H1 (cell line): ENCODE measurements around the gene HS3ST6. TPM values are rescaled to one million over a fixed set of nuclear protein-coding genes. Genes with fewer than 3 reads are reported as not detected.

Experiments used
- CTCF ChIA-PET: fragments of 300-600 bp; sonication (Branson Sonifier 250); formaldehyde crosslinking; loops from one replicate; lab custom pipeline; 2021; ENCODE audit not compliant: partially characterized antibody; lab: Charles Lee
- POLR2A ChIA-PET: fragments of 300-600 bp; sonication (Branson Sonifier 250); formaldehyde crosslinking; loops from one replicate; lab custom pipeline; 2021; ENCODE audit warnings: inconsistent platforms; ENCODE audit not compliant: partially characterized antibody; lab: Charles Lee
- DNase-seq, 2 experiments: peaks; one replicate each; pipeline versions ENCODE4 v3.0.0 to v3.0.0-alpha.2; 2010 to 2022; ENCODE audit warnings: low spot score in 2 of 2, low read depth in 1 of 2, mixed read lengths in 1 of 2
- FAIRE-seq: peaks from 2 replicates; lab custom pipeline; 2011; peaks lifted over from hg19 to GRCh38; lab: Jason Lieb, UNC
- H2AFZ ChIP-seq: 2 replicates; pipeline ENCODE4 v1.8.1; 2012; ENCODE audit warnings: low read length, inconsistent platforms
- H2AK5ac ChIP-seq: 2 replicates; pipeline ENCODE4 v1.6.1; 2013; ENCODE audit warnings: low read depth, low read length
- H2BK120ac ChIP-seq: replicated peaks from 2 replicates; pipeline ENCODE3; 2013; ENCODE audit warnings: low read depth, low read length, inconsistent platforms
- H2BK12ac ChIP-seq: 2 replicates; pipeline ENCODE4 v1.6.1; 2013; ENCODE audit warnings: low read depth, low read length
- H2BK15ac ChIP-seq: 2 replicates; pipeline ENCODE4 v1.6.1; 2013; ENCODE audit warnings: low read length
- H2BK20ac ChIP-seq: 2 replicates; pipeline ENCODE4 v1.6.1; 2013; ENCODE audit warnings: low read length
- H2BK5ac ChIP-seq: 2 replicates; pipeline ENCODE4 v1.6.1; 2013; ENCODE audit warnings: low read depth, low read length
- H3K14ac ChIP-seq: 2 replicates; pipeline ENCODE4 v1.6.1; 2013; ENCODE audit warnings: inconsistent platforms; ENCODE audit not compliant: insufficient read length
- H3K18ac ChIP-seq: 2 replicates; pipeline ENCODE4 v1.6.1; 2013; ENCODE audit warnings: low read length; ENCODE audit errors: extremely low read depth
- H3K23ac ChIP-seq: 2 replicates; pipeline ENCODE4 v1.6.1; 2013; ENCODE audit warnings: inconsistent platforms; ENCODE audit not compliant: insufficient read length
- H3K23me2 ChIP-seq: 2 replicates; pipeline ENCODE4 v1.6.1; 2013; ENCODE audit warnings: low read depth, low read length
- H3K27ac ChIP-seq: 2 replicates; pipeline ENCODE4 v1.6.1; 2011; ENCODE audit warnings: low read depth, low read length, inconsistent platforms
- H3K27me3 ChIP-seq, 4 experiments: replicated peaks in 1 of 4; 1 replicate in 1 of 4; 2 replicates in 3 of 4; pipeline versions ENCODE4 v1.6.1 to v1.8.1; 2011 to 2013; ENCODE audit warnings: low read length in 3 of 4, mild to moderate bottlenecking in 3 of 4, inconsistent platforms in 2 of 4, mixed read lengths in 2 of 4, moderate library complexity in 1 of 4; ENCODE audit not compliant: control insufficient read depth in 3 of 4, insufficient read depth in 3 of 4; ENCODE audit errors: extremely low read depth in 1 of 4
- H3K36me3 ChIP-seq, 4 experiments: 2 replicates each; pipeline versions ENCODE4 v1.6.1 to v1.8.1; 2011 to 2013; ENCODE audit warnings: mild to moderate bottlenecking in 4 of 4, low read length in 3 of 4, moderate library complexity in 2 of 4, control low read depth in 1 of 4, inconsistent platforms in 1 of 4; ENCODE audit not compliant: insufficient read depth in 4 of 4, control insufficient read depth in 2 of 4
- H3K4ac ChIP-seq: replicated peaks from 2 replicates; pipeline ENCODE3; 2013; ENCODE audit warnings: low read length, low read depth, mixed read lengths, inconsistent platforms; ENCODE audit not compliant: insufficient read length
- H3K4me1 ChIP-seq, 4 experiments: replicated peaks in 1 of 4; 1 replicate in 1 of 4; 2 replicates in 3 of 4; pipeline versions ENCODE4 v1.6.1 to v1.8.1; 2011 to 2013; ENCODE audit warnings: low read length in 3 of 4, inconsistent platforms in 2 of 4, mixed read lengths in 1 of 4; ENCODE audit not compliant: insufficient read depth in 4 of 4, control insufficient read depth in 3 of 4
- H3K4me2 ChIP-seq, 2 experiments: 2 replicates each; pipeline versions ENCODE4 v1.6.1 to v1.8.1; 2011 to 2013; ENCODE audit warnings: low read depth in 2 of 2, low read length in 2 of 2, control low read depth in 1 of 2, inconsistent platforms in 1 of 2, mild to moderate bottlenecking in 1 of 2; ENCODE audit not compliant: insufficient read depth in 1 of 2
- H3K4me3 ChIP-seq, 4 experiments: fragments of 200-600, 300-600 bp in 1 of 4; sonication (generic), shearing (Covaris generic), sonication (Bioruptor Twin) in 1 of 4; 2 replicates each; pipeline versions ENCODE4 v1.5.1 to v1.8.1; 2011 to 2016; ENCODE audit warnings: low read length in 4 of 4, low read depth in 3 of 4, control low read depth in 2 of 4, inconsistent platforms in 2 of 4, mild to moderate bottlenecking in 2 of 4, mixed read lengths in 1 of 4, moderate library complexity in 1 of 4; ENCODE audit not compliant: insufficient read depth in 2 of 4; ENCODE audit errors: extremely low read depth in 1 of 4
- H3K56ac ChIP-seq: replicated peaks from 2 replicates; pipeline ENCODE3; 2013; ENCODE audit warnings: low read depth, mild to moderate bottlenecking, mixed read lengths, low read length, inconsistent platforms; ENCODE audit not compliant: insufficient read length
- H3K79me1 ChIP-seq: 2 replicates; pipeline ENCODE4 v1.6.1; 2013; ENCODE audit warnings: low read depth, low read length, control low read depth
- H3K79me2 ChIP-seq, 2 experiments: 2 replicates each; pipeline versions ENCODE4 v1.6.1 to v1.8.1; 2012 to 2013; ENCODE audit warnings: low read length in 2 of 2, mild to moderate bottlenecking in 2 of 2, inconsistent platforms in 1 of 2; ENCODE audit not compliant: insufficient read depth in 2 of 2, control insufficient read depth in 1 of 2
- H3K9ac ChIP-seq, 4 experiments: replicated peaks in 1 of 4; 1 replicate in 1 of 4; 2 replicates in 3 of 4; pipeline versions ENCODE4 v1.6.1 to v1.8.1; 2011 to 2013; ENCODE audit warnings: low read depth in 3 of 4, low read length in 3 of 4, control low read depth in 2 of 4, mild to moderate bottlenecking in 2 of 4, moderate library complexity in 2 of 4, inconsistent platforms in 1 of 4; ENCODE audit errors: extremely low read depth in 1 of 4
- H3K9me3 ChIP-seq, 2 experiments: 2 replicates each; pipeline versions ENCODE4 v1.6.1 to v1.8.1; 2012 to 2013; ENCODE audit warnings: mild to moderate bottlenecking in 2 of 2, moderate library complexity in 2 of 2, control low read depth in 1 of 2, inconsistent platforms in 1 of 2, low read depth in 1 of 2, low read length in 1 of 2, mixed read lengths in 1 of 2; ENCODE audit not compliant: insufficient read depth in 2 of 2
- H4K20me1 ChIP-seq, 2 experiments: replicated peaks in 1 of 2; 2 replicates each; pipeline versions ENCODE3 to v1.8.1; 2011 to 2013; ENCODE audit warnings: inconsistent platforms in 2 of 2, low read length in 2 of 2, mild to moderate bottlenecking in 1 of 2; ENCODE audit not compliant: insufficient read depth in 2 of 2, control insufficient read depth in 1 of 2
- H4K5ac ChIP-seq: 2 replicates; pipeline ENCODE4 v1.6.1; 2013; ENCODE audit warnings: low read length, low read depth, mixed read lengths, inconsistent platforms; ENCODE audit not compliant: insufficient read length
- H4K8ac ChIP-seq: 2 replicates; pipeline ENCODE4 v1.8.0; 2013; ENCODE audit warnings: mild to moderate bottlenecking, moderate library complexity, low read length, inconsistent platforms; ENCODE audit not compliant: insufficient read depth; ENCODE audit errors: extremely low read depth
- H4K91ac ChIP-seq: replicated peaks from 2 replicates; pipeline ENCODE3; 2013; ENCODE audit warnings: low read length, mixed read lengths, inconsistent platforms; ENCODE audit not compliant: insufficient read length
- ATF2 ChIP-seq: IDR thresholded peaks from 2 replicates; pipeline ENCODE4 v1.6.1; 2012; ENCODE audit warnings: low read length, inconsistent platforms
- GTF2F1 ChIP-seq: IDR thresholded peaks from 2 replicates; pipeline ENCODE4 v1.6.1; 2012; ENCODE audit warnings: low read depth, low read length, improper control_type of control experiment, borderline replicate concordance
- NANOG ChIP-seq: IDR thresholded peaks from 2 replicates; pipeline ENCODE4 v1.6.1; 2011; ENCODE audit warnings: low read length, low read depth, mild to moderate bottlenecking, inconsistent platforms; ENCODE audit not compliant: insufficient read depth, poor library complexity, severe bottlenecking
- RAD21 ChIP-seq, 2 experiments: IDR thresholded peaks in 1 of 2; conservative IDR thresholded peaks in 1 of 2; 2 replicates each; pipeline ENCODE4 v1.6.1; 2011; ENCODE audit warnings: low read depth in 2 of 2, low read length in 2 of 2, improper control_type of control experiment in 1 of 2, inconsistent platforms in 1 of 2, mild to moderate bottlenecking in 1 of 2, moderate library complexity in 1 of 2
- RBBP5 ChIP-seq: IDR thresholded peaks from 2 replicates; pipeline ENCODE4 v1.7.1; 2012; ENCODE audit warnings: low read depth, mild to moderate bottlenecking, inconsistent platforms, low read length, moderate library complexity, borderline replicate concordance
- RNF2 ChIP-seq: fragments of 200-900, 300-1000 bp; sonication (generic); IDR thresholded peaks from 2 replicates; pipeline ENCODE4 v1.7.1; 2016; ENCODE audit warnings: borderline replicate concordance, low read depth, mild to moderate bottlenecking, antibody characterized with exemption, low read length; ENCODE audit not compliant: poor library complexity, severe bottlenecking; ENCODE audit errors: missing control alignments
- TAF7 ChIP-seq: optimal IDR thresholded peaks from 2 replicates; pipeline ENCODE3; 2011; ENCODE audit warnings: low read depth, mild to moderate bottlenecking, inconsistent platforms, low read length, moderate library complexity, borderline replicate concordance
- TBP ChIP-seq: IDR thresholded peaks from 2 replicates; pipeline ENCODE4 v1.6.1; 2011; ENCODE audit warnings: low read depth, low read length, improper control_type of control experiment
- WGBS, 2 experiments: shearing (Covaris generic) in 1 of 2; methylation state at CpG; one replicate each; pipeline versions ENCODE4 v1.1.6 to v1.1.7; 2013 to 2015; ENCODE audit warnings: low lambda C conversion rate in 2 of 2, mixed read lengths in 2 of 2, inconsistent platforms in 1 of 2, low coverage in 1 of 2, missing lambda C conversion rate in 1 of 2; ENCODE audit not compliant: insufficient replicate concordance in 2 of 2, insufficient coverage in 1 of 2, insufficient read length in 1 of 2; ENCODE audit errors: extremely low coverage in 1 of 2, missing lambda C conversion rate in 1 of 2; 5-methylcytosine and 5-hydroxymethylcytosine counted together
- polyA plus RNA-seq, 7 experiments: library from polyadenylated mRNA; depleted of rRNA in 3 of 7; stranded (reverse) in 5 of 7; unstranded in 2 of 7; fragments of >200 nt in 5 of 7; fragments of 200-250 nt in 2 of 7; gene quantifications; 1 replicate in 5 of 7; 2 replicates in 1 of 7; 4 replicates in 1 of 7; pipeline versions ENCODE4 v1.2.1 to v1.2.3, GENCODE V29; 2011 to 2013; ENCODE audit warnings: missing spikeins in 2 of 7, mixed read lengths in 2 of 7
- total RNA-seq: library from RNA; stranded (reverse); fragmentation: NEBNext Ultra II Directional; extraction: Animal tissue kit (Norgen Biotek cat#: 25700); gene quantifications from 2 replicates; pipeline ENCODE4 v1.2.1, GENCODE V29; 2021

HS3ST6 gene
- total and polyA plus RNA-seq, 2 of the 8 experiments (the other 6 are each of a cell fraction or from before 2014, with no cell fraction given): 0.36 to 0.39 TPM

GRCh38 chr16:1861730-1862129 is 56.5 kb downstream of the HS3ST6 start:
- Histone ChIP-seq H2BK20ac (no peak overlapping the region), H3K4me1 (no peaks in the 10 kb centered on the region), H2AK5ac (no peak overlapping the region), H3K36me3 (no peaks in the 10 kb centered on the region), H2BK15ac (no peak overlapping the region), H4K8ac (no peak overlapping the region), H4K5ac (no peak overlapping the region), H3K23me2 (no peaks in the 10 kb centered on the region), H3K27ac (no peak overlapping the region), H3K79me2 (no peaks in the 10 kb centered on the region), H2BK120ac (no peak overlapping the region), H3K56ac (no peak overlapping the region), H3K14ac (no peak overlapping the region), H2BK5ac (no peak overlapping the region), H3K9ac (no peak overlapping the region), H3K27me3 (peaks cover 0 to 6% (median 2%) of the 10 kb centered on the region in 4 experiments; a peak in 6 of 7 replicates), H2AFZ (no peak overlapping the region), H2BK12ac (no peak overlapping the region), H3K79me1 (no peaks in the 10 kb centered on the region), H3K4me2 (no peak overlapping the region), H4K91ac (no peak overlapping the region), H3K4me3 (no peak overlapping the region), H3K18ac (no peak overlapping the region), H3K23ac (no peak overlapping the region), H3K9me3 (no peaks in the 10 kb centered on the region), H4K20me1 (no peaks in the 10 kb centered on the region), H3K4ac (no peak overlapping the region)
- DNase-seq (no peak), FAIRE-seq (no peak)
- POLR2A ChIA-PET: interaction anchor here (1.2 kb wide), 1 partner anchor 103 kb away, joined by 3 read pairs; the partner anchor contains the start of gene RPS2
- 83% methylated on average over 5 of the region's 5 CpGs; no CpG with 5 or more reads in 1 of the 2 experiments for WGBS, 2 experiments
- CTCF ChIA-PET: interaction anchor here (0.7 to 6.6 kb wide), 11 partner anchors 9 to 126 kb away, joined by 3 to 75 read pairs (median 4); no protein-coding TSS in a partner anchor
- no peak for TF ChIP-seq TBP
- no peak for TF ChIP-seq RBBP5
- no peak for TF ChIP-seq ATF2
- no peak for TF ChIP-seq RNF2
- TF ChIP-seq GTF2F1: no peak
- no peak for TF ChIP-seq TAF7
- no peak for TF ChIP-seq NANOG
- TF ChIP-seq RAD21 (IDR thresholded peaks at IDR 0.05 in 1 of 2, conservative IDR thresholded peaks at IDR 0.05 in 1 of 2; ENCODE audit: low read depth in 2 of 2, low read length in 2 of 2): no peak
